HG03354 (cell line): ENCODE data around the gene CDS2.
A peak's percentile ranks its signal among the peaks of the same experiment; 100 is the strongest.

Source experiments
- ATAC-seq: cut with Tn5 transposase; IDR thresholded peaks from one replicate; pipeline ENCODE4 v1.9.1; 2021; ENCODE audit warnings: mild to moderate bottlenecking; ENCODE audit not compliant: unreplicated experiment, poor library complexity, severe bottlenecking

The CDS2 gene

DNA sequence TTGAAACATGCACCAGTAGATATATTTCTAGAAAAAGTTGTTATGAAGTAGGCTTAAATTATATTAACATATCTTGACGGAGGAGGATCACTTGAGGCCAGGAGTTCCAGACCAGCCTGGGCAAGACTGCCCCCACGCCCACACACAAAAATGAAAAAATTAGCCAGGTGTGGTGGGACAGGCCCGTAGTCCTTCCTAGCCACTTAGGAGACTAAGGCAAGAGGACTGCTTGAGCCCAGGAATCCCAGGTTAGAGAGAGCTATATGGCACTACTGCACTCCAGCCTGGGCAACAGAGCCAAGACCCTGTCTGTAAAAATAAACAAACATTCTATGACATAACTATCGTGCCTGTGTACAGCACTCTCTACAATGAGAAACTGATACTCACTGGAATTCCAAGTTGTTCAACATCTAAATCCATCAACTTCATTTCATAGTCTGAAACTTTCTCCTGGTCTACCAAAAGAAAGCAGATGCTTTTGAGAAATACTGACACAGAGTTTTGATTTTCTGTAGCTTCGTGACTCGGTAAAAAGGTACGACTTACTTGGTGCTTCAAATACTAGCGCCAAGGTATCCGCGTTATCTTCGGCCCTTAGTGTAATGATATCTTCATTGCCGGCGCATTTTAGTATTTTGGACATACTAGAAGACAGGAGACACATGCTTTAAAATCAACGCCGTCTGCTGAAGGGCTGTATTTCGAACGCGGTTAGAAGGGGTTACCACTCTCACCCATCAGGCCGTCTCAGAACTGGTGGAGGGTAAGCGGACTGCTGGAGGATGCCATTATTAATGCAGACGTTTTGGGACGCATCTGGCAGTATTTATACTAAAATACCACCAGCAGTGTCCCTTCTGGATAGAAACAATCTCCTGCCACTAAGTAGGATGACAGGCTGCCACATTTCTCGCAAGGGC is 8.3 kb upstream of the CDS2 start:
- ATAC-seq = no peak

DNA sequence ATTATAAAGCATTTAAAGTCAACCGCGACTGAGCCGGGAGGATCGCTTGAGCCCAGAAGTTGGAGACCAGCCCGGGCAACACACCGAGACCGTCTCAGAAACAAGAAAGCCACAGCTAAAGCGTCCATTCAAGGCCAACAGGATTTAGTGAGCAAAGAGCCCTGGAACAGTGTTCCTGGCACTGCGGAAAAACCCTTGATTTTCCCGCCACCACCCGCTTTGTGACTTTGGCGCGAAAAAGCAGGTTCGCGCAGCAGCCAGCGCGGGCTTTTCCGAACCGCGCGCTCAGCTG is 7.7 kb upstream of the CDS2 start:
- ATAC-seq = no peak

DNA sequence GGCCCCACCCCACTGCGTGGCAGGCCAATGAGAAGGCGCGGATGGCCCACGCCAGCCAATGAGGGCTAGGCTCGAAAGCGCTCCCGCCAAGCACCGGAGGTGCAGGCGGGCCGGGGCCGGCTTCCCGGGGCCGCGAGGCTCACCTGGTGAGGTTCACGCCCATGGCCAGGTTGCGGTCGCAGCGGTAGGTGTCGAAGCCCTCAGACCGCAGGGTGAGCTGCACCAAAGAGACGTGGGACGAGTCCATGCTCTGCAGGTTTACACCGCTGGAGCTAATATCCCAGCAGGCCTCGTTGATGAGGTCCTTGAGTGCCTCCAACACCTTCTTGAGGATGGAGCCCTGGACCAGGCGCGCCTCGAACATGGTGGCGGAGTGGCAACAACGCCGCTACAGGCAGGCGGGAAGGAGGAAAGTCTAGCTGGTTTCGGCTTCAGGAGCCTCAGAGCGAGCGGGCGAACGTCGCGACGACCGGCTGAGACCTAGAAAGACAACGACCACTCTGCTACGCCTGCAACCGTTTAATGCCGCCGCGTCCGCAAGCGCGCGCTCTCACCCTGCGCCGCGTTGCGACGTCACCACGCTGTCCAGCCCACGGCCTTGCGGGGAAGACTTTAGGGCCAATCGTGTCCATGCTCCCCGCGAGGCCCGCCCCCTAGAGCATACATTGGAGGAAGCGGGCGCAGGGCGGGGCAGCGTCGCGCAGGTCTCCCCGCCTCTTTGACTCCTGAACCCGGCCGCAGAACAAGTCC is 7.2 kb upstream of the CDS2 start, which contains the start of gene PCNA:
Gene PCNA (minus strand): TSS at position 524 of the 750 bp plus-strand sequence. CDS start 160 bp downstream, at position 364.
- ATAC-seq = peak; percentile 93

GRCh38 chr20:5120185-5120476 is 6.7 kb upstream of the CDS2 start:
- no peak for ATAC-seq

DNA sequence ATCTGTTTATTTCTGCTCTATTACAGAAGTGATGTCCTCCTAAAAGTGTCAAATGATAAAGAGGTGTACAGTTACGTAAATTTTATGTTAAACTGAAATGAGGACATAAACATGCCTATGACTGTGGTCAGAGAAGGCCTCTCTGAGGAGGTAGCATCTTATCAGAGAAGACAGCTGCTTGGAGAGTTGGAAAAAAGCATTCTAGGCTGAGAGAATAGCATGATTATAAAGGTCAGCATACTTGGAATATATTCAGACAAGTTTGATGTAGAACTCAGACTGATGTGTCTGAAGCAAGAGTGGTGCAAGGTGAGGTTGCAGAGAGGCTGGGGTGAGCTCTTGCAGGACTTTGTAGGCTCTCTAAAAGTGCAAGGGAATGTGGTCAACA is 3.9 kb upstream of the CDS2 start:
- ATAC-seq = no peak

- ATAC-seq = peak; percentile 46
Observed at GRCh38 chr20:5127204-5127858, 523 bp downstream of the CDS2 start.

GRCh38 chr20:5127859-5128424 is 1.1 kb downstream of the CDS2 start:
- no peak for ATAC-seq

GRCh38 chr20:5128886-5129285 is 2.1 kb downstream of the CDS2 start:
- no peak for ATAC-seq

DNA sequence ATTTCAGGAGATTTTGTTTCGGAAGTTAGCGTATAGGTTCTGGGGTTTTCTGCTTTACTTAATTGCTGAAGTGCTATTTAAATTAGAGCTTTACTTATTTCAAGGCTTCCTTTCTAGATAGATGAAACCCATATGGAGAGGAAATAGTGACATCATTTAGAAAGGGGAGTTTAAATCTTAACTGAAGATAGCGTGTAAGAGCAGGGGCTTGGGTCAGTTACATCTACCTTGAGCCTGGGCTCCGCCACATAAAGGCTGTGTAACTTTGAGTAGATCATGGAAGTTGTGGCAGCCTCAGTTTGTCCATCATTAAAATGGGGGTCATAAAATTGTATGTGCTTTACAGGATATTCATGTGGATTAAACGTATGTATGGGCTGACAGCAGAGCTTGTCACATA is 4.7 kb downstream of the CDS2 start:
- no peak for ATAC-seq

DNA sequence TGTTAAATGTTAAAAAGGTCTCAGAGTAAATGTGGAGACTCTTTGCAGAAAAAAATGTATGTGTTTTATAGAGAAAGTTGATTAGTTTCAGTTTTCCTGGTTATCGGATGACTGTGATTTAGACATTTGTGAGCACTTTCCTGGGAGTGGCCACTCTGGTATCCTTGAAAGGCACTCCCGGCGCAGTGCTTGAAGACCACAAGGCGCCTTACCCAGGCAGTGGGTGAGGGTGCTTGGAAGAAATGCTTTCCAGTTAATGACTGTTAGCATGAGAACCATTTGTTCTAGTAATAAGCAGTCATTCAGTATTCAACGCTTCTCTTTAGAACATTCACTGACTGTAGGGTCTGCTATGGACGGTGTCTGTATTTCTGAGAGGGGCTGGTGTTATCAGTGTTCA is 7.2 kb downstream of the CDS2 start:
- no peak for ATAC-seq

- no peak for ATAC-seq
Observed at GRCh38 chr20:5135363-5136012, 8.7 kb downstream of the CDS2 start.

DNA sequence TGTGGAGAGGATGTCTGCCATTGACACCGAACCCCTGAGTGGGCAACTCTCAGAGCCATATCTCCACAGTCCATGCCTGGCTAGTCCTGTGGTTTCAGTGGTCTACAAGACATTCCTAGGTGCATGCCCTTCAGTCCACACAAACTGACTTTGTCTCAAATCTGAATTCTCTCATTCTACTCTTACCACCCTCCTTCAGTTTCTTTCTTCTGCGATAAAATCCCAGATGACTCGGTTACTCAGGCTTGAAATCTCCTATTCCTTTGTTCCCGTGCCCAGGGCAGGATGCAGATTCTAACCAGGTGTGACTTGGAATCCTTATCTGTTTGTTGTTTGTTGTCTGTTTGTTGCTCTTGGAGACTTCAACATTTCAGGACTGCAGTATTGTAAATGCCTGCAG is 9.3 kb downstream of the CDS2 start:
- no peak for ATAC-seq

- ATAC-seq = no peak
Observed at GRCh38 chr20:5140195-5140594, 13.4 kb downstream of the CDS2 start.

- ATAC-seq = no peak
Observed at GRCh38 chr20:5141615-5142014, 14.8 kb downstream of the CDS2 start.

- no peak for ATAC-seq
Observed at GRCh38 chr20:5143851-5144250, 17.0 kb downstream of the CDS2 start.

GRCh38 chr20:5145365-5146098 is 18.7 kb downstream of the CDS2 start:
- ATAC-seq = no peak

DNA sequence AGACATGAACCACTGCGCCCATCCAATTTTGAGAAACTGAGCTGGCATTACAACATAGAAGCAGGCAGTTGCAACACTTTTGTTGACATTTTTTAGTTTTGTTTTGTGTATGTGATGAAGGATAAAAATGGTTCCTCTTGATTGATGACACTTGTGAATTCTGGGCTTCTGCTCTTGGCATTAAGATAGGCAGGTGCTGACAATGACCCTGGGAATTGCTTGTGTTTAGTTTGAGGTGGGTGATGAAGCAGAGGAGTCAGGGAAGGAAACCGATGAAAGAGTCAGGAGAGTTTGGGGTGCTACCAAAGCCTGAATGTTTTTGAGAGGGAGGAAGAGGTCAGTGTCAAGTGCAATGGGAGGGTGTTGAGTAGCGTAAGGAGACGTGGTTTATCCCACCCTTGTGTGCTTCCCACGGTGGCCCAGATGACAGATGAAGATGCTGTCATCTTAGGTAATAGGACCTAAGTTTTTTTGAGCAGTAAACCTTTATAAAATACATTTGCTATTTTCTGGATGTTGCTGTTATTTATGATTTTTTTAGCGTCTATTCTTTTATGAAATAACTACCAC is 19.4 kb downstream of the CDS2 start:
- no peak for ATAC-seq

DNA sequence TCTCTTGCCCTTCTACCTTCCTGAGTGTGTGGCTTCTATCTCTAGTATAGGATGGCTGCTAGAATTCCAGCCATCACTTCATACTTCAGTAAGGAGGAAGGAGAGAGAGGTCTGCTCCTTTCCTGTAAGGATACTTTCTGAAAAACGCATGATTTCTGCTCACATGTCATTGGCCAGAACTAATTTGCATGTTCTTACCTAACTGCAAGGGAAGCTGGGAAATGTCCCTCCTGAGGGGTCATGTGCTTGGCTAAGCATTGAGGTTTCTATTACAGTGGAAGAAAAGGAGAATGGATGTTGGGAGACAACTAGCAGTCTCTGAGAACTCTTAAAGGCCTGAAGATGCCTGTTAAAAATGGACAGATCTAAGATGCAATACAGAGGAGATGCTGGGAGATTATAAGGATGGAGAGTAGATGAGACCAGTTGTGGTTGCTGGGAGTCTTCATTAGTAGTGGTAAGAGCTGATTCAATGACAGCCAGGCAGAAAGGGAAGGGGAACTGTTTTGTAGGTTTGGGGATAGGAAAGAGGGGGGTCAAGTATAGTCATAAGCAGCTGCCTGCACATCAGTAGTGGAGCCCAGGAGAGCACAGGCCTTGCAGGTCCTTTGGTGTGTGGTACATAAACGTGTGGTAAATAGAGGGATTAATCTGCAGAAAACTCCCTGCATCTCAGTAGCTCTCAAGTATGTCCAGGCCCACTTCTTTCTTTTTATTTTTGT is 20.2 kb downstream of the CDS2 start:
- ATAC-seq = no peak
